Smooth muscle cell (in vitro differentiated cells): ENCODE data around the gene HHATL. TPM values are rescaled to one million over a fixed set of nuclear protein-coding genes. Genes with fewer than 3 reads are reported as not detected.

Source experiments
- DNase-seq: peaks from one replicate; lab custom pipeline; 2025; ENCODE audit not compliant: unreplicated experiment; lab: John Stamatoyannopoulos, UW
- H2AFZ ChIP-seq: fragments of 200-600 bp; sonication (generic); 2 replicates; pipeline ENCODE4 v1.6.0; 2016; ENCODE audit warnings: antibody characterized with exemption, low read depth, mild to moderate bottlenecking
- H3F3A ChIP-seq: fragments of 200-600 bp; sonication (generic); 2 replicates; pipeline ENCODE4 v1.6.0; 2017; ENCODE audit warnings: antibody characterized with exemption, low read depth
- H3K27ac ChIP-seq: fragments of 200-600 bp; sonication (generic); 2 replicates; pipeline ENCODE4 v1.5.1; 2016; ENCODE audit warnings: low read depth, mild to moderate bottlenecking
- H3K27me3 ChIP-seq: fragments of 200-600 bp; sonication (generic); 2 replicates; pipeline ENCODE4 v1.6.1; 2016; ENCODE audit warnings: low read depth, mild to moderate bottlenecking
- H3K36me3 ChIP-seq: fragments of 200-600 bp; sonication (generic); 2 replicates; pipeline ENCODE4 v1.5.1; 2016; ENCODE audit warnings: low read depth
- H3K4me1 ChIP-seq: fragments of 200-600 bp; sonication (generic); 2 replicates; pipeline ENCODE4 v1.5.1; 2016; ENCODE audit warnings: low read depth
- H3K4me2 ChIP-seq: fragments of 200-600 bp; sonication (generic); 2 replicates; pipeline ENCODE4 v1.6.0; 2016; ENCODE audit warnings: mild to moderate bottlenecking
- H3K4me3 ChIP-seq: fragments of 200-600 bp; sonication (generic); 2 replicates; pipeline ENCODE4 v1.5.1; 2016; ENCODE audit warnings: mild to moderate bottlenecking
- H3K79me2 ChIP-seq: fragments of 200-600 bp; sonication (generic); 2 replicates; pipeline ENCODE4 v1.6.0; 2016; ENCODE audit warnings: low read depth, mild to moderate bottlenecking
- H3K9ac ChIP-seq: fragments of 200-600 bp; sonication (generic); 2 replicates; pipeline ENCODE4 v1.6.0; 2016; ENCODE audit warnings: low read depth
- H3K9me3 ChIP-seq: fragments of 200-600 bp; sonication (generic); replicated peaks from 2 replicates; pipeline ENCODE4 v1.5.1; 2016; ENCODE audit warnings: low read depth
- H4K20me1 ChIP-seq: fragments of 200-600 bp; sonication (generic); 2 replicates; pipeline ENCODE4 v1.6.0; 2016; ENCODE audit warnings: low read depth
- WGBS: methylation state at CpG from one replicate; pipeline ENCODE4 v1.1.7; 2016; ENCODE audit warnings: low lambda C conversion rate; 5-methylcytosine and 5-hydroxymethylcytosine counted together
- polyA plus RNA-seq: library from polyadenylated mRNA; unstranded; fragments of >200 nt; fragmentation: Nextera tagmentation; extraction: Ambion mirVana; gene quantifications from 2 replicates; pipeline ENCODE4 v1.2.1, GENCODE V29; 2016
- total RNA-seq: library from RNA; depleted of rRNA; stranded (reverse); fragments of >200 nt; gene quantifications from 2 replicates; pipeline ENCODE4 v1.2.3, GENCODE V29; 2014
- TF ChIP-seq, protein P1 (sequence below): fragments of 200-600 bp; sonication (generic); IDR thresholded peaks from 2 replicates; pipeline ENCODE4 v1.5.1; 2017; ENCODE audit warnings: borderline replicate concordance, mild to moderate bottlenecking, antibody characterized with exemption; ENCODE audit not compliant: insufficient read depth, poor library complexity, severe bottlenecking

The HHATL gene
- total and polyA plus RNA-seq, 2 experiments from 2014 or later, result not detected

DNA sequence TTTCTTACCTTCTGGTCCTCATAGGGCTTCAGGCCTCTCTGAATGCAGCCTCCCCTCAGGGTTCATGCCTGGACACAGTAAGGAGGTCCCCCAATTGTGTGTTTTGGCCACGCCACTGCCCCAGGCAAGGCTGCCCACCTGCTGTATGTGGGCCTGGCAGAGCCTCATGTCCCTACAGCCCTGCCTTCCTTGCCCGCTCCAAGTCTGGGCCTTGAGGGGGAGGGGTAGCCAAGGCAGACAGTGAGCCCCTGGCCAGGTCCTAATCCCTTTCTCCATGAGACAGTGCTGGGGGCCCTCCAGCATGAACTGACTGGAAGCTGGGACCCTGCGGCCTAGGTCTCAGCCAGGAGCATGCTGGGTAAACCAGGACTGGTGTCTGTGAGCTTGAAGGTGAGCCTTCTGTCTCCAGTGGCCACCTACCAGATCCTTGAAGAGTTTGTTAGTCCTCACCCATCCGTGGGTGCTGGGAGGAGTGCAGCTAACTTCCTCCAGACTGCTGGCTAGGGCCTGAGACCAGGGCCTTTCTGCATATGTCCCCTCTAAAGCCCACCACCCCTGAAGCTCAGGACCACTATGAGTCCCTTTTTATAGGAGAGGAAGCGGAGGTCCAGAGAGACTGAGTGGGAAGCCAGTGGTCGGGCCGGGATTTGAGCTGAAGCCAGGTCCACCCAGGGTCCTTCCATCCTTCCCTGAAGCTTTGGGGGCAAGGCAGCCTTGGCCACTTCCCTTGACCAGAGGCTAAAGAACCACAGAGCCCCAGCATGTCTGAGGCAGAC lies 40.4 kb downstream of the HHATL start:
- 97% methylated on average over 7 of the region's 7 CpGs for WGBS
- Histone ChIP-seq H4K20me1 (peaks cover 17% of the 10 kb centered on the region), H2AFZ (no peak overlapping the region), H3K9me3 (no peaks in the 10 kb centered on the region), H3K9ac (no peak overlapping the region), H3K4me3 (no peak overlapping the region), H3K36me3 (no peaks in the 10 kb centered on the region), H3K4me2 (no peak overlapping the region), H3F3A (no peaks in the 10 kb centered on the region), H3K4me1 (no peaks in the 10 kb centered on the region), H3K79me2 (no peaks in the 10 kb centered on the region), H3K27ac (no peak overlapping the region), H3K27me3 (no peaks in the 10 kb centered on the region)
- TF ChIP-seq, protein P1, sequence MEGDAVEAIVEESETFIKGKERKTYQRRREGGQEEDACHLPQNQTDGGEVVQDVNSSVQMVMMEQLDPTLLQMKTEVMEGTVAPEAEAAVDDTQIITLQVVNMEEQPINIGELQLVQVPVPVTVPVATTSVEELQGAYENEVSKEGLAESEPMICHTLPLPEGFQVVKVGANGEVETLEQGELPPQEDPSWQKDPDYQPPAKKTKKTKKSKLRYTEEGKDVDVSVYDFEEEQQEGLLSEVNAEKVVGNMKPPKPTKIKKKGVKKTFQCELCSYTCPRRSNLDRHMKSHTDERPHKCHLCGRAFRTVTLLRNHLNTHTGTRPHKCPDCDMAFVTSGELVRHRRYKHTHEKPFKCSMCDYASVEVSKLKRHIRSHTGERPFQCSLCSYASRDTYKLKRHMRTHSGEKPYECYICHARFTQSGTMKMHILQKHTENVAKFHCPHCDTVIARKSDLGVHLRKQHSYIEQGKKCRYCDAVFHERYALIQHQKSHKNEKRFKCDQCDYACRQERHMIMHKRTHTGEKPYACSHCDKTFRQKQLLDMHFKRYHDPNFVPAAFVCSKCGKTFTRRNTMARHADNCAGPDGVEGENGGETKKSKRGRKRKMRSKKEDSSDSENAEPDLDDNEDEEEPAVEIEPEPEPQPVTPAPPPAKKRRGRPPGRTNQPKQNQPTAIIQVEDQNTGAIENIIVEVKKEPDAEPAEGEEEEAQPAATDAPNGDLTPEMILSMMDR, result no peak
- no peak for DNase-seq

DNA sequence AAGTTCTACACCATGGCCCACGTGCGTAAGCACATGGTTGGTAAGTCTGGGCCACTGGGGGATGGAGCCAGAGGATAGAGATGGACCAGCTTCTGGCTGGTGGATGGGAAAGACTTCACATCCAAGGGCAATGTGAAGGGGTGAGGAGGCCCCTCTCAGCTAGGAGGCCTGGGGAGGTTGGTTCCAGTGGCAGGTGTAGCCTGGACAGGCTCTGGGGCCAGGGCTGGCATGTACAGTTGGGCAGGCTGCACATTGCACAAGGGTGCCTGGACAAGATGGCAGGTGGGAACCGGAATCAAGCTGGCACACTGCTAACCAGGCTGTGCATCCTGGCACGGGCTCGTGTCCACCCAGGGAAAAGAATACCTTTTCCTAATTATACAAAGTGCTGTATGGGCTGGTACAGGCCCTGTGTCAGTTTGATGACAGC lies 41.0 kb downstream of the HHATL start:
- 95% methylated on average over 5 of the region's 5 CpGs for WGBS
- no peaks in the 10 kb centered on the region for H3F3A ChIP-seq
- H3K4me1 ChIP-seq, result no peaks in the 10 kb centered on the region
- no peak for DNase-seq
- no peak overlapping the region for H3K4me2 ChIP-seq
- H3K27ac ChIP-seq, result no peak overlapping the region
- no peak overlapping the region for H2AFZ ChIP-seq
- H3K79me2 ChIP-seq, result no peaks in the 10 kb centered on the region
- no peak overlapping the region for H3K4me3 ChIP-seq
- TF ChIP-seq, protein P1, result no peak
- no peak overlapping the region for H3K9ac ChIP-seq
- H3K27me3 ChIP-seq, result no peaks in the 10 kb centered on the region
- no peaks in the 10 kb centered on the region for H3K36me3 ChIP-seq
- peaks cover 24% of the 10 kb centered on the region for H4K20me1 ChIP-seq
- H3K9me3 ChIP-seq, result no peaks in the 10 kb centered on the region

DNA sequence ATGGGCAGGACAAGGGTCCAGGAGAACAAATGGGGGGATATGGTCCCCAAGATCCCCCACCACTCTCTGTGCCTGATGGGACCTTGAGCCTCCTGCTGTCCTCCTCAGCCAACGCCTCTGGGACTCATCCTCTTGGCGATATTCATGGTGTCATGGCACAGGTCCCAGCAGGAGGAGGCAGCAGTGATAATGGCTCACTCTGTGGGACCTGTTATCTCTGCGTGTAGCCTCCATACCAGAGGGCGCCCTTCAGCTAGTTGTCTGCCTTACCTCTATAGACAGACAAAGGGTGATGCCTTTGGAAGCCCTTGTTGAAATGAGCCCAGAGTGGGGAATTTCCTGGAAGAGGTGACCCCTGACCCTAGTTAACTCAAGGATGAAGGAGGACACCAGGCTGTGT lies 41.7 kb downstream of the HHATL start:
- no peak overlapping the region for H3K27ac ChIP-seq
- no peak for DNase-seq
- 74% methylated on average over 4 of the region's 4 CpGs for whole genome bisulfite sequencing
- no peaks in the 10 kb centered on the region for H3F3A ChIP-seq
- no peaks in the 10 kb centered on the region for H3K9me3 ChIP-seq
- H3K4me1 ChIP-seq, result no peaks in the 10 kb centered on the region
- H3K27me3 ChIP-seq, result no peaks in the 10 kb centered on the region
- H3K36me3 ChIP-seq, result no peaks in the 10 kb centered on the region
- H2AFZ ChIP-seq, result no peak overlapping the region
- no peaks in the 10 kb centered on the region for H3K79me2 ChIP-seq
- H4K20me1 ChIP-seq, result peaks cover 31% of the 10 kb centered on the region
- TF ChIP-seq, protein P1, result no peak
- H3K4me2 ChIP-seq, result no peak overlapping the region
- H3K4me3 ChIP-seq, result no peak overlapping the region
- no peak overlapping the region for H3K9ac ChIP-seq

DNA sequence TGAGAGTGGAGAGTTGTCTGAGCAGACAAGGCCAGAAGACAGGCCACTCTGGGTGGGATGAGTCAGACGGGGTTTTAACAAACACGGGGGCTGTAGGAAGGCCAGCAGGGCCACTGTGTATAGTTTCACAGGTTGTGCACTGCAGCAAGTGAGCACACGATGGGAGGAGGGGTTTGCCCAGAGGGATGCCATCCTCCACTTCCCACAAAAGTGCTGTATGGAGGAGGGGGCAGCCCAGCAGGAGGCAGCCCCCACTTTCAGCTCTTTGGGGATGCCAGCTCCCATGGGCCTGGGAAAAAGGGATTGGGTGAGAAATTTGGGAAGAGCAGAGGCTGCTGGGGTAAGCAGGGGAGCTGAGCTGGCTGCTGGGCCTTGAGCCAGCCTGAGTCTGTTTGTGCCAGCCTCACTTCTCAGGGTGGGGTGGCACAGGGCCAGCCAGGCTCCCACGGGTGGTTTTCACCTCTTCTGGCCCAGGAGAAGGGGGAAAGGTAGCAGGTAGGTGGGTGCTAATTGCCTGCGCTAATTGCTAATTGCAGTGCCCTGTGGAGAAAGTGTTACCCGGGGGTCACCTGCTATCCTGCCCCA lies 42.4 kb downstream of the HHATL start:
- H3K4me3 ChIP-seq, result no peak overlapping the region
- no peak for DNase-seq
- no peaks in the 10 kb centered on the region for H3K79me2 ChIP-seq
- no peak overlapping the region for H3K9ac ChIP-seq
- H3K27ac ChIP-seq, result no peak overlapping the region
- 68% methylated on average over 6 of the region's 6 CpGs for whole genome bisulfite sequencing
- H2AFZ ChIP-seq, result no peak overlapping the region
- no peak overlapping the region for H3K4me2 ChIP-seq
- peaks cover 35% of the 10 kb centered on the region for H4K20me1 ChIP-seq
- no peaks in the 10 kb centered on the region for H3K9me3 ChIP-seq
- H3F3A ChIP-seq, result no peaks in the 10 kb centered on the region
- no peaks in the 10 kb centered on the region for H3K36me3 ChIP-seq
- TF ChIP-seq, protein P1, result no peak
- no peaks in the 10 kb centered on the region for H3K4me1 ChIP-seq
- no peaks in the 10 kb centered on the region for H3K27me3 ChIP-seq
